HG02623 (cell line): ENCODE results near the gene SLC1A4.
"Not testable (repeated sequence)": the region's sequence is repeated elsewhere in the genome, so short reads cannot be mapped to it uniquely, and the experiment has no call there.

Experiments
- ATAC-seq: cut with Tn5 transposase; IDR thresholded peaks from one replicate; pipeline ENCODE4 v1.9.1; 2021; ENCODE audit warnings: moderate library complexity; ENCODE audit not compliant: unreplicated experiment

SLC1A4 gene

DNA sequence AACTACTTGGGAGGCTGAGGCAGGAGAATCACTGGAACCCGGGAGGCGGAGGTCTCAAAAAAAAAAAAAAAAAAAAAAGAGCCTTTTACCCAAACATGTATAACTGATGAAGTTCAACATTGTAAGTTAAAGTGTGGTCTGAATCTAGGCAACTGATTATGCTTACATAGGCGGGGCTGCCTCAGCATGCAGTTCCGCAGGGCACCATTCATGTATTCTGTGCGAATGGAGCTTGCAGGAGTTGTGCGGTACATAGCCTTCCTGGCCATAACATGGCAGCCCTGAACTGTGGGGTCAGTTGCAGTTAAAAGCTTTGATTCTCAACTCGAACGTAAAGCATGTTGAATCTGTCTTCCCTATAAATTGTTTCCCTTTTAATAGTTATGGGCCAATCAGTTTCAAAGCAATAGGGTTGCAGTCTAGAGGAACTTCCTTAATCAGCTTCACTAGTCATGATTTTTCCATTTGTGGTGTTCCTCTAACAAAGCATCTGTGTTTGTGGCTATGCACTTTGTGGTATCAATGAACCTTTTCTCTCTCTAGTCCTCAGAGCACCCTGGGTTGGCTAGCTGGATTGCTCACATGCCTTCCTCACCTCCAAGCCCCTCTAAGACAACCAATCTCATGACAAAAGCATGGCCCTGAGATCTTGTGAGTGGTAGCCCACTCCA, 36.4 kb downstream of the SLC1A4 start:
- ATAC-seq: no peak

DNA sequence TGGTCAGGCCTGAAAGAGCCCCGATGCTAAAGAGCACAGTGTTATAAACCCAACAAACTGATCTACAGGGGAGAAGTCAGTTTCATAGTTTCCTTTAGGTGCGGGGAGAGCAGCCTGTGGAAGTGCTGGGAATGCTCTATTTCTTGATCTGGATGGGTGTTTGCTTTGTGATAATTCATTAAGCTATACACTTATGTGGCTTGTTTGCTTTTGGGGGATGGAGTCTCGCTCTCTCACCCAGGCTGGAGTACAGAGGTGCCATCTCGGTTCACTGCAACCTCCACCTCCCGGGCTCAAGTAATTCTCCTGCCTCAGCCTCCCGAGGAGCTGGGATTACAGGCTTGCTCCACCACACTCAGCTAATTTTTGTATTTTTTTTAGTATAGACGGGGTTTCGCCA, 37.0 kb downstream of the SLC1A4 start:
- no peak for ATAC-seq

DNA sequence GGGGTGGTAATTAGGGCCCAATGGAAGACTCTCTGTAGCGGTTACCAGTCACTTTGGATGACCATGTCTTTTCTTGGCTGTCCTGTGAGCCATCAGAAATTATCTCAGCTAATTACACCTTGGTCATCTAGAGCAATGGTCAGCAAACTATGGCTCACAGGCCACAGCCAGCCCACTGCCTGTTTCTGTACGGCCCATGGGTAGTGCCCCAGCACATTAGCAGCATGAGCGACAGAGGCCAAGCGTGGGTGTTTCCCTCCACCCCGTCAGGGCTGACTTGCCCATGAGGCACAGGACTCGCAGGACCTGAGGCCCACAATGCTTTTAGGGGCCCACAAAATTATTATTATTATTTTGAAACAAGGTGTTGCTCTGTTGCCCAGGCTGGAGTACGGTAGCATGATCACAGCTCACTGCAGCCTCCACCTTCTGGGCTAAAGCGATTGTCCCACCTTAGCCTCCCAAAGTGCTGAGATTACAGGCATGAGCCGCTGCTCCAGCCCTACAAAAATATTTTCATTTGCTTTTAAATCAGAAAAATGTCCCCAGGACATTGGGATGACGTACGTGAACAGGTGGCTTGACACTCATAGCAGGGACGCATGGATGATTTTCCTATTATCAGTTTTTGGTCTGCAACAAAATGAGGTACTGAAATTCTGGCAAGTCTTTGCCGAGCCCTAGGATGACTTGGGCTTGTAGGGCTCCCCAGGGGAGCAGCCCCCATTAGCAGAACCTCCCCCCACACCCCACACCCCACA, 37.7 kb downstream of the SLC1A4 start:
- no peak for ATAC-seq

GRCh38 chr2:65027616-65028244, 38.5 kb downstream of the SLC1A4 start:
- no peak for ATAC-seq

DNA sequence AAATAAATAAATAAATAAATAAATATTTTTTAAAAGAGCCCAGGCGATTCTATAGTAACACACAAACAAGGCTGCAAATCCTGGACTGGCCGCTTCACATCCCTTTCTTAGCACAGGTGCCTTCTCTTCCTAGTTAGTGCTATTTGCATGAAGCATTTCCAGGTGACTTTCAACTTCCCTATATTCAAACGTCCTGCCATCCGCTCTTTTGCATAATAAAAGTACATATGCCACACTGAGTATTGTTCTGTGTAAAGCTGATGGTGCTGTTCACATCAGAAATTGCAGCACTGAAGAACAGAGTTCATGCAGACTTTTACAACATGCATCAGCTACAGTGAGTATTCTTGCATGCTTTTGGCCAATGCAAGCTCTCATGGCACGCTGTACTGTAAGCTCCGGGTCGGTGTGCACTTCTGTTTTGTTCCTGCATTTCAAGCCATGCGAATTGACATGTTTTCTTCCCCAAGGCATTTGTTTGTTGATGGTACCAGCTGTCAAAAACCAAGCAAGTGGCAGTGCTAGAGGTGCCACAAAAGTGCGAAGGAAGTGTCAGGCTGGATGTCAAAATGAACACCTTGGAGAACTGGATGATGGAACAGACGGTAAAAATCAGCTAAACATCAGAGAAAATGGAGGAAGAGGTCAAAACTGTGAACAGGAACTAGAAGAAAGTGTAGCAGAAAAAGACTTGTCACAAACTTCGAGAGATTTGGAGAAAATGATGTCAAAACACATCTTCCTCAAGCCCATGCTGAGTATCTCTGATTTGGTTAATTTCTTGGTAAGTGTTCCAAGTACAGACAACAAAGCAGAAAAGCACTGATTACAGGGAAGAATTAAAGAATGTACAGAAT, 41.5 kb downstream of the SLC1A4 start:
- ATAC-seq: no peak

DNA sequence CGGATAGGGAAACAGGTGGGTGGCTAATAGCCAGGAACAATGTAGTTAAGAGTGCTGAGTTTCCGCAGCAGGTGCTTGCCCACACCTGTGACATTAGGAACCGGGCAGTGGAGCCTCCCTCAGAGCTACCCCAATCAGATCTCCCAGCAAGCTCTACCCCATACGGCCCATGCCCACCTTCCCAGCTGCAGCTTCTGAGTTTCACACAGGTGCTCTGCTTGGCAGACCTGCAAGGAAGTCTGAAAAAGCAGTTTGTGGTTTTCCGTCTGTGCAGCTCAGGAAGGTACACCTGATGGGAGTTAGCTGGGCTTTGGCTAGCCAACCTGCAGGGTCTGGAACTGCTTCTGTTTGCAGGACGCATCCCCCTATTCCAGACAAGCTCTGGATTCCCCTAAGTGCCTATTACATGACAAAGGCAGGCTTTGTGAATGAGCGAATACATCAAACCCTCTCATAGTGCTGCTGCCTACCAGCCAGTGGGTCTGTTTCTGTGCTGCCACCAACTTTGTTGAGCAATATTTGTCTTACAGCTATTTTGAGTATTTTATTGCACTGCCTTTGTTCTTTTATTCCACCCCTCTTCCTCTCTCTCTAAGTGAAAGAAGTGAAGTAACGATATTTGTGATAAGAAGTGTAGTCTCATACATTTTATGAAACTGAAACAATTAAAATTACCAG, 42.3 kb downstream of the SLC1A4 start:
- no peak for ATAC-seq

DNA sequence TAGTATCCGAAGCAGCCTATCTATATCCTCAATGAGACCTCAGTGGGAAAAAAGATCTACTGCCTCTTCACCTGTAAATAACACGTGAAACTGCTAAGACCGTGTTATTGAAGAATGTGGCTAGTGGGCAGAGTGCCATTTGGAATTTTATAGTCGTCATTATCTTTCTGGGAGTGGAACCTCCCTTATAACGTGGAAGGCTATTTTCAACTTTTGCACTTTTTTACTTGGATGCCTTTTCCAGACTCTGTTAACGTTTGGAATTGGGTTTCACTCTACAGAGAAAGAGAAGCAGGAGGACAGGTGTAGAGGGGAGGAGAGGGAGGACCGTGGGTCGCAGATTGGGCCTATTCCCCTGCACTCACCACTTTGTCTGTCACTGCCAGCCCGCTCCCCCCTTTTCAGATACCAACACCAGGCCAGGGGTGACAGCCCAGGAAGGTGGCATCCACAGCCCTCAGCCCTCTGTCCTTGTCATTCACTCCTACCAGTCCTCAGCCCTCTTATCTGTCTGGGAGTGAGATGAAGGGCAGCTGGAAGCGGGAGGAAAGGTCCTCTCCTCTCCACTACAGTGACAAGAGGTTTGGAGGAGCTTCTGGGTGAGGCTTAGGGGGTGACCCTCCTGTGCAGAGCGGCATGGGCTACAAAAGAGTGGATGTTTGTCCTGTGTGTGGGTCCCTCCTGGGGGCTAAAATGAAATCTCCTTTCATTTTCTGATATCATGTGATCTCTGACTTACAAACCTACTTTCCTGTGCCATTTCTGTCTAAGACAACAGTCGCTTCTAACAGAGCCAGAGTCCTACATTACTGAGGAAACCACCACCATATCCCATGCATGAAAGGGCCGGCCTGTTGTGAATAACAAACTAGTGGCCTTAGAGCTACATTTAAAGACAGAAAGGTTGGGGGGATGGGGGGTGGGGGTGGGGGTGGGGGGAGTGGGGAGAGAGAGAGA, 43.1 kb downstream of the SLC1A4 start:
- no peak for ATAC-seq

GRCh38 chr2:65033178-65033577, 44.0 kb downstream of the SLC1A4 start:
- no peak for ATAC-seq

DNA sequence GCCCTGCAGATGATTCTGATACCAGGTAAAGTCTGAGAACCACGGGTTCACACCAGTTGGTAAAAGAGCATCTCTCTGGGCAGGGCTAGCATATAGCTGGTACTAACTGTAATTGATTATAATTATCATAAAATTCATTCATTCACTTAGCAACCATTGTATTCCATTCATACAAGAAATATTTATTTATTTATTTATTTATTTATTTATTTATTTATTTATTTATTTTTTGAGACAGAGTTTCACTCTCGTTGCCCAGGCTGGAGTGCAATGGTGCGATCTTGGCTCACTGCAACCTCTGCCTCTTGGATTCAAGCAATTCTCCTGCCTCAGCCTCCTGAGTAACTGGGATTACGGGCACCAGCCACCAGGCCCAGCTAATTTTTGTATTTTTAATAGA, 44.5 kb downstream of the SLC1A4 start:
- ATAC-seq: not testable (repeated sequence)

DNA sequence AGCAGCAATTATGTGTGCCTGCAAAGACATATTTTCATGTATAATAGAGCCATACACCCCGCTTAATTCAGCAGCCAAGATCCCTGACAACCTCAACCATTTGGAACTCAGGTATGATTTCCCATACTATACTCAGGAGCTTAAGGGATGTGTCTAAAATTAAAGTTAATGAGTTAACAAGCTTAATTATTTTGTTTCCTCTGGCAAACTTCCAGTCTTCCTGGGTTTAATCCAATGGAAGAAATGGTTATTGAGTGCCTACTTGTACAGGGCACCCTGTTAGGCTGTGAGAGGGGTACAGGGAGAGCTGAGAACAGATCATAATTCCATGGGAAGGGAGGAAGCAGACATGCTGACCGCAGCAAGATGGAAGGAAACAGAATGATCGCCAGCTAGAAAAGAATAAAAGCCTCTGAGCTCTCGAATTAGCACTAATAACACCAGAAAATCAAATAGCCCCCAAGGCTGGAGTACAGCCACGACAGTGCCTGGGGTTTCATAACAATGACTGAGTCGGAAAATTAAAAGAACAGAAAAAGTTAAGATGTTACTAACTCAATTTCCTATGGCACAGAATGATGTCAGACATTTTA, 46.2 kb downstream of the SLC1A4 start:
- no peak for ATAC-seq

GRCh38 chr2:65037178-65037577, 48.0 kb downstream of the SLC1A4 start:
- ATAC-seq: no peak

- ATAC-seq: no peak
Observed at GRCh38 chr2:65039640-65040039, 50.4 kb downstream of the SLC1A4 start.

DNA sequence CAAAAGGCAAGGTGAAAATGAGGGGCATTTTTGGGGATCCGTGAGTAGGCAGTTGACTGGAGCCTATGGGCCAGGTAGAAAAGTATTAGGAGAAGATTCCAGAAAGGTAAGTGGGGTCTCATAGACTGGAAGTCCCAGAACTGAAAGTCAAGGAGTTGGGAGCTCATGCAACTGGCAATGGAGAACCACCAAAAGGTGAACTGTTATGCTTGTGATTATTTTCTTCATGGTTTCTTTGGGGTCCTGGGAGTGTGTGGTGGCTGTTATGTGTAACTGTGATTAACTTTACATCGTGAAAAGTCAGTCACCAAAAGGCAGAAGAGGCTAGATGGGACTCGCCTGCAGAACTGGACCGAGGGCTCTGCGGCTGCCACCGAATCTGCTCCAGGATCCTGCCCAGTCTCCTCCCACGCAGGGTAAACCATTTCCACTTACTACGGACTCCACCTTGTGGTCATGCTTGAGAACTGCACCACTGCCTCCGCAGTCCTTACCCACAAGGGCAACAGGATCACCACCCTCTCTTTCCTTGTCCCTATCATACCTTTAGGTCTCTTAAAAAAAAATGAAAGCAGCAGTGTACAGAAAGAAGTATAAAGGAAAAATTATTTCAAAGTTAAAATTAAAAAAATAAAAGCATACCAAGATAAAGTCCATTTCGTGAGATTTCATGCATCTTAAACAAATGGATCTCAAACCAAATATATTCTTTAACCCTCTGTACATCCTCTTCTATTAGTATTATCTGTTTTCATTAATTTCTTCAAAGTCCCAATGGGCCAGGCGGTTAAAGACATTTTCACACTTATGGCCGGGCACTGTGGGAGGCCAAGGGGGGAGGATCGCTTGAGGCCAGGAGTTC, 51.4 kb downstream of the SLC1A4 start:
- ATAC-seq: peak; percentile 53

DNA sequence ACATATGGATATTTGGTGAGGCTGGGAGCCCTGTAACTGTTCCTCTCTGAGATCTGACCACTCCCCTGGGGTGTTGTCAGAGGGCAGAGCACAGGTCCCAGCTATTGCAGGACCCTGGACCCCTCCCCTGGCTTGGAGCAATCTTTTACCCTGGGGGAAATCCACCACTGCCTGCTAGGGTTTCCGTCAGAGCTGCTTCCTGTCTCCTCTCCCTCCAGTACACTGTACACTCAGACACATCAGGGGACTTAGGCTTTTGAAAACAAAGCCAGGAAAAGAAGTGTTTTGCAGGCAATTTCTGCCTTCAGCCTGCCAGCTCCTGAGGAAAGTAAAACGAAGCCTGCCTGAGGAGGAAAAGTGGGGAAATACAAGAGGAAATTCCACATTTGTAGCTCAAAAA, 53.8 kb downstream of the SLC1A4 start:
- no peak for ATAC-seq

DNA sequence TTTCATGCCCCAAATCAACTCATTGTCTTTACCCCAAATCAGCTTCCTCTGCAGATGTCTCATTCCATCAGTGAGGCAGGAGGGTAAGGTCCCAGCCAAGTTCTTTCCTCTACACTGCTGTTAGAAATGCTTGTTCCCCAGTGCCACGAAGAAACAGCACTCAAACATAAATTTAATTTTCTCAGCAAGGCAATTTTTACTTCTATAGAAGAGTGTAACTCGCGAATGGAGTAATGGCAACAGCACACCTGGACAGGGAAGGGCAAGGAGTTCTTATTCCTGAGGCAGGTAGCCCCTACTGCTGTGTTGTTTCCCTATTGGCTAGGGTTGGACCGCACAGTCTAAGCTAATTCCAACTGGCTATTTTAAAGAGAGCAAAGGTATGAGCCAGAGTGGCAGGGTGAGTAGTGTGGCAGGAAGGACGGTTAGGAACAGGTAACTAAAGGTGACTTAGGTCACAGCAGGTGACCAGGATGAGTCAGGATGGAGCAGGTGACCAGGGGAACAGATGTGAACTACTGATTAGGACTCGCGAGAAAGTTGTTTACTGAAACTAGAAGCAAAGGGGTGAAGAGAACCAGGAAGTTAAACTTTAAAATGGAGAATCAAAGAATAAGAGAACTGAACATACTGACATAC, 55.0 kb downstream of the SLC1A4 start:
- no peak for ATAC-seq

GRCh38 chr2:65045651-65046050, 56.5 kb downstream of the SLC1A4 start:
- ATAC-seq: no peak

GRCh38 chr2:65046633-65047407, 57.6 kb downstream of the SLC1A4 start:
- no peak for ATAC-seq
